A673 (cell line): ENCODE results near the gene TPD52L1.

Experiments used
- EZH2 ChIP-seq: fragments of 200-600 bp; sonication (generic); IDR thresholded peaks from 2 replicates; pipeline ENCODE4 v1.6.1; 2017; ENCODE audit warnings: borderline replicate concordance, low read depth, mild to moderate bottlenecking, mixed read lengths, antibody characterized with exemption, low read length; ENCODE audit not compliant: poor library complexity, severe bottlenecking
- TF ChIP-seq, protein P1 (sequence below): fragments of 300-800, 200-600 bp; sonication (generic); conservative IDR thresholded peaks from 2 replicates; pipeline ENCODE4 v1.5.1; 2017; ENCODE audit warnings: low read depth, mild to moderate bottlenecking, antibody characterized with exemption, low read length, moderate library complexity, mixed read lengths

GRCh38 chr6:125169058-125169457 lies 15.5 kb downstream of the TPD52L1 start:
- TF ChIP-seq, protein P1, sequence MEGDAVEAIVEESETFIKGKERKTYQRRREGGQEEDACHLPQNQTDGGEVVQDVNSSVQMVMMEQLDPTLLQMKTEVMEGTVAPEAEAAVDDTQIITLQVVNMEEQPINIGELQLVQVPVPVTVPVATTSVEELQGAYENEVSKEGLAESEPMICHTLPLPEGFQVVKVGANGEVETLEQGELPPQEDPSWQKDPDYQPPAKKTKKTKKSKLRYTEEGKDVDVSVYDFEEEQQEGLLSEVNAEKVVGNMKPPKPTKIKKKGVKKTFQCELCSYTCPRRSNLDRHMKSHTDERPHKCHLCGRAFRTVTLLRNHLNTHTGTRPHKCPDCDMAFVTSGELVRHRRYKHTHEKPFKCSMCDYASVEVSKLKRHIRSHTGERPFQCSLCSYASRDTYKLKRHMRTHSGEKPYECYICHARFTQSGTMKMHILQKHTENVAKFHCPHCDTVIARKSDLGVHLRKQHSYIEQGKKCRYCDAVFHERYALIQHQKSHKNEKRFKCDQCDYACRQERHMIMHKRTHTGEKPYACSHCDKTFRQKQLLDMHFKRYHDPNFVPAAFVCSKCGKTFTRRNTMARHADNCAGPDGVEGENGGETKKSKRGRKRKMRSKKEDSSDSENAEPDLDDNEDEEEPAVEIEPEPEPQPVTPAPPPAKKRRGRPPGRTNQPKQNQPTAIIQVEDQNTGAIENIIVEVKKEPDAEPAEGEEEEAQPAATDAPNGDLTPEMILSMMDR = no peak
- no peak for TF ChIP-seq EZH2
